HG02981 (cell line): ENCODE data around the gene ATP9B.
A peak's percentile ranks its signal among the peaks of the same experiment; 100 is the strongest.
"Not testable (repeated sequence)": the region's sequence is repeated elsewhere in the genome, so short reads cannot be mapped to it uniquely, and the experiment has no call there.

Source experiments
- ATAC-seq: cut with Tn5 transposase; IDR thresholded peaks from one replicate; pipeline ENCODE4 v1.9.1; 2021; ENCODE audit warnings: mild to moderate bottlenecking, moderate library complexity; ENCODE audit not compliant: unreplicated experiment

ATP9B gene

GRCh38 chr18:79354350-79354749, 285.2 kb downstream of the ATP9B start:
- ATAC-seq, result no peak

DNA sequence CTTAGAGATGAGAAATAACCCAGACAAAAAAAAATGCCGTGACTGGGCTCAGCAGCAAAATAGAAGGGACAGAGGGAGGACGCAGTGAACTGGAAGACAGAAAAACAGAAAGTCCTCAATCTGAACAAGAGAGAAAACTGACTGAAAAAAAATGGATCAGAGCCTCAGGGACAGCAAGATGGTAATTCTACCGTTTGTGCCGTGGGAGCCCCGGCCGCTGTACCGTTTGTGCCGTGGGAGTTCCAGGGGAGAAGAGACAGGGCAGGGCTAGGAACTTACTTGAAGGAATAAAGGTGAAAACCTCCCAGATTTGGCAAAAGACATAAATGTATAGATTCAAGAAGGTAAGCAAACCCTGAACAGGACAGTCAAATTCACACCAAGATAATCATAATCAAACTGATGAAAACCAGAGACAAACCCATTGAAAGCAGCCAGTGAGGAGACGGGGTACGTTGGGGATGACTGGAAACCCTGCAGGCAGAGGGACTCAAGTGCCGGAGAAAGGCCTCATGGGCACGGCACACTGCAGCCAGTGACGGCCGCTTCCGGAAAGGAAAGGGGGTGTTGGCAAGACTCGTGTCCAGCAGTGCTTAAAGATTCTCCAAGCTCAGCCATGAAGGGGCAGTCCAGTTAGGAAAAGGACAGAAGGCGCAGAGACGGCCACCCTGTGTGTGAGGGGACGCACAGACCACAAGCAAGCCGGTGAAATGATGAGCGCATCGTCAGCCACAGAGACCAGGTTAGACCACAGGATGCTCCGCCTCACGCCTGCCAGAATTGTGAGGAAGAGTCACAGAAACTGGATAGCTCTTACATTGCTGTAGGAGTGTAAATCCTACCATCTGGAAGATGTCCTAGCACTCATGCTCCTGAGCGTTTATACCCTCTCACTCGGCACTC, 286.5 kb downstream of the ATP9B start:
- ATAC-seq, result peak; percentile 25

- ATAC-seq, result peak; percentile 94
Measured at GRCh38 chr18:79356435-79356834, 287.2 kb downstream of the ATP9B start.

- ATAC-seq, result no peak
Measured at GRCh38 chr18:79360933-79361332, 291.7 kb downstream of the ATP9B start.

GRCh38 chr18:79361766-79362522, 292.8 kb downstream of the ATP9B start:
- no peak for ATAC-seq

DNA sequence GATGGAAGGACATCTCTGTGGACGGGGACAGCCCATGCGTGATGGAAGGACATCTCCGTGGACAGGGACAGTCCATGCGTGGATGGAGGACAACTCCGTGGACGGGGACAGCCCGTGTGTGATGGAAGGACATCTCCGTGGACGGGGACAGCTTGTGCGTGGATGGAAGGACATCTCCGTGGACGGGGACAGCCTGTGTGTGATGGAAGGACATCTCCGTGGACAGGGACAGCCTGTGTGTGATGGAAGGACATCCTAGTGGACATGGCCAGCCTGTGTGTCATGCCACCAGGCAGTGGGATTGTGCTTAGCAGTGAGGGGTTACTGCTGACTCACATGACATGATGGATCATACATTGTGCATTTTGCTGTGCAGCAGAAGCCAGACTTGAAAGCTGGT, 296.5 kb downstream of the ATP9B start:
- no peak for ATAC-seq

DNA sequence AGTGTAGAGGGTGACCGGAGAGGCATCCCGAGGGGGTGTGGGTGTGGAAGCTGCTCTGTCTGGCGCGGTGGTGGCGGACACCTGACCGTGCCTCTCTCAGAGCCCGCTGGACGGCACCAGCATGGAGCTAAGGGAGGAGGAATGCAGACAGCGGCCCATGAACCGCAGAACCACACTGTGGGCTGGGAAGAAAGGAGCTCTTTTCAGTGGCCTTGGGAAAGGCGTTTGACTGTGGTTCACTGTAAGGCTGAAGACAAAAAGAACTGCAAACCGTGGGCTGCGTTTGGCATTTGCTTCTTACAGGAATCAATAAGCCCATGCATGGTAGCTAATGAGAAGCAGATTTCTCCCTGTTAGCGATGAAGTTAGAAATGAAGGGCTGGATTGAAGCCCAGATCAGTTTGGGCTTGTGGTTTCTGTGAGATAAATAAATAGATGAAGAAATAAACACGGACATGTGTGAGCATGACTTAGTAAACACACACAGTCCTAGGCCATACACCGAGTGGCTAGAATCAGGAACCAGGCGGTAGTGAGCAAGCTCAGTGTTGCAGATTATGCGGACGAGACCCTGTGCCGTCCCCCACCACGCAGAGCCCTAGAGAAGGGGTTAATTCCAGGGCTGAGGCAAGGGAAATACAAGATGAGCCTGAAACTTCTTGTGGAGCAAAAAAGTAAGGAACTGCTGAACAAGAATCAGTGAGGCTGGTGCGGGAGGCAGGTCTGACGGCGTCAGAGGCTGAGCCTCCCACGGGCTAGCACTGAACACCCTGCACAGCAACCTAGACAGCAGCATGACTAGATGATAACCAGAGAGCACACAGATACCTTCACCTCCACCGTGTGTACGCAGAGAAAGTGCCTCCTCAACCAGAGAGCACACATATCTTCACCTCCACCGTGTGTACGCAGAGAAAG, 297.2 kb downstream of the ATP9B start:
- ATAC-seq, result no peak

GRCh38 chr18:79367480-79367879, 298.3 kb downstream of the ATP9B start:
- no peak for ATAC-seq

DNA sequence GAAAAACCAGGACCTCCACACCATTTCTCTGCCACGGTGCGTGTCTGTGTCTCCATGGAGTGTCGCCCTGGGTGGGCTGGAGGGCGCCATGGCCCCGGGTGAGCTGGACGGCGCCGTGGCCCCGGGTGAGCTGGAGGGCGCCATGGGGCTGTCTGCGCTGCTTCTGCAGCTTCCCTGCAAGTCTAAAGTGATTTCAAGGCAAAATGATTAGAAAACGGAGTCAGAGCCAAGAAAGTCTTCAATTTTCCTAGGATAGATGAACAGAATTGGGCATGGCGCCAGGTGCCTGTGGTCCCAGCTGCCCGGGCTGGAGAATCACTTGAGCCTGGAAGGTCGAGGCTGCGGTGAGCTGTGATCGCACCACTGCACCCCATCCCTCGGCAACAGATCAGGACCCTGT, 298.8 kb downstream of the ATP9B start:
- ATAC-seq, result no peak

DNA sequence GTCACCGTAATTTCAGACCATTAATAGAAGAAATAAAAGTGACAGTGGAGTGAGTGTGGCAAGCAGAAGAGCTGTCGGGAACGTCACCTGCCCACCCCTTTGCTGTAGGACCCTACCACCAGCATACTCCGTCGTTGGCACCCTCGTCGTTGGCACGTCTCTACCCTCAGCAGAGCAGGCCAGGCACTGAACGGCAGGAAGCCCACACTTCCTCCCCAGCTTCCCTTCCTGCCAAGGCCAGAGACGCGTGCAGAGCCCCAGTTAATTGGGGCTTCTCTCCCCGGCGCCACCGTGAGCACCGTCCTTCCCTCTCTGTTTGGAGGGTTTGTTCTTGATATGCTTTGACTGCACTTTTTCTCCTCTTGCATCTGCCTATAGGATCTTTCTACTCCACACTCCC, 299.5 kb downstream of the ATP9B start:
- no peak for ATAC-seq

- ATAC-seq, result no peak
Measured at GRCh38 chr18:79371561-79372121, 302.4 kb downstream of the ATP9B start.

DNA sequence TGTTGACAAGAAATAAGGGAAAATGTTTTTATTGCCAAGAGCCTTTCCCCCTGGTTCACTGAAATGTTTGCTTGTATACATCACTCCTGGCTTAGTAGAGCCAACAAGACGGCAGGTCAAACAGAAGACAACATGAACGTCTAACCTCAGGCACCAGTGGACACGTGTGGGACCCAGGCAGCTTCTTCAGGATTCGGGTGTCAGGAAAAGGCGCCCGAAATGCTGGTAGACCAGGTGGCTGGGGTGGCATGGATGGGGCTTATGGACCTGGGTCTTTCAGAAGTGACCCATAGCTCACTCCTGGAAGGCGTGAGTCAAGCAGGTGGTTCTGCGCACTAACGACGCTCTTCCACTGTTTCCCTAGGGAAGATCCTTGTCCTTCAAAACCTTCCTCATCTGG, 303.3 kb downstream of the ATP9B start:
- ATAC-seq, result no peak

DNA sequence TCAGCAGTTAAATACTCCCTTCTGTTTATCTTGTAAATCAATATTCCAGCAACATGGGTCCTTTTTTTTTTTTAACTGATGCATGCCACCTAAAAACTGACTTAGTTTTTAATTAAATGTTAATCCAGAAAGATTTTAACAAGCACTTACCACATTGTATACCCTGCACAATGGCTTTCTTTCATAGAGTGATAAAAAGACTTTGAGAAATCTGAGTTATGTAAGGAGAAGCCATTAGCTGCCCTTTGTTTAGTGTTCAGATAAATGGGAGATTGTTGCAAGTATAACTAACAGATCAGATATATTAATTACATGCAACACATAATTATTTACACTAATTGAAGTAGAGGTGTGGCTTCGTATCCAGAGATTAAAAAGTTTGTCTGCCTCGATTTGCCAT, 303.8 kb downstream of the ATP9B start:
- no peak for ATAC-seq

DNA sequence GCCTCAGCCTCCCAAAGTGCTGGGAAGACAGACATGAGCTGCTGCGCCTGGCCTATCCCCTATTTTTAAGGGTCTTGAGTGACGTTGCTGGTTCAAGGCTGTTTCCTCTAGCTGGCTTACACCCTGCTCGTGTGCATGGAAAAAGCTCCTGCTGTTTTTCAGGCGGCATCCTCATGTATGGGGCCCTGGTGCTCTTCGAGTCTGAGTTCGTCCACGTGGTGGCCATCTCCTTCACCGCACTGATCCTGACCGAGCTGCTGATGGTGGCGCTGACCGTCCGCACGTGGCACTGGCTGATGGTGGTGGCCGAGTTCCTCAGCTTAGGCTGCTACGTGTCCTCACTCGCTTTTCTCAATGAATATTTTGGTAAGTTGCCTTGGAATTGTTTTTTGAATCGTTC, 304.5 kb downstream of the ATP9B start:
- no peak for ATAC-seq

DNA sequence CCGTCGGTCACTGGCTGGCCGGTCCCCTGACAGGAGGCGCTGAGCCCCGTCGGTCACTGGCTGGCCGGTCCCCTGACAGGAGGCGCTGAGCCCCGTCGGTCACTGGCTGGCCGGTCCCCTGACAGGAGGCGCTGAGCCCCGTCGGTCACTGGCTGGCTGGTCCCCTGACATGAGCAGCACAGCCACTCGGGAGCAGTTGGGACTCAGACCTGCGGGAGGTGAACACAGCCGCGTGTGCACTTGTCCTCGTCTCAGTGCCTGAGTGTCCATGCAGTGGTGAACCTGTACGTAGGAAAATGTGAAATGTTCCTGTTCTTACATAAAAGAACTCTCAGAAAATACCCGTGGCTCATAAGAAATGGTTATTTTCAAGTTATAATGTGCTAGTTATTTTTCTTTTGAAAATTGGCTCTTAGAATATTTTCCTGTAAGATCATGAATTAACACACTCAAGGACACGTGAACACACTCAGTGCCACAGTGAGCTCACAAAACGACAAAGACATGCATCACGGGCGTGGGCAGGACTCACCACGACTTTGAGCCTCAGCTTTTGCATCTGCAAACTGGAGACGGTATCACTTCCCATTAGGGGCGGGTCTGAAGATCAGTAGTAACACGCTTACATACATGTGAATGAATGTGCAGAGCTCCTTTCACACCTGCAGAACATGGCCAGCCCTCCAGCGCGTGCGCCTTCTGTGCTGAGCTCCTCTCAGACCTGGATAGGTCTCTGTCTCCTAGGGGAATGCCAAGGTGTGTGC, 305.4 kb downstream of the ATP9B start:
- ATAC-seq, result peak; percentile 77

GRCh38 chr18:79375441-79376154, 306.4 kb downstream of the ATP9B start:
- ATAC-seq, result no peak

DNA sequence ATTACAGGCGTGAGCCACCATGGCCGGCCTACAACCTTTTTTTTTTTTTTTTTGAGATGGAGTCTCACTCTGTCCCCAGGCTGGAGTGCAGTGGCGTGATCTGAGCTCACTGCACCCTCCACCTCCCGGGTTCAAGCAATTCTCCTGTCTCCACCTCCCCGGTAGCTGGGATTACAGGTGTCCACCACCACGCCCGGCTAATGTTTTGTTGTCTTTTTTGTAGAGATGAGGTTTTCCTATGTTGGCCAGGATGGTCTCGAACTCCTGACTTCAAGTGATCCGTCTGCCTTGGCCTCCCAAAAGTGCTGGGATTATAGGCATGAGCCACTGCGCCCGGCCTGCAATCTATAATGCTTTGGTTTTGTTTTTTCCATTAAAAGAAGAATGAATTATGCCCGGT, 307.5 kb downstream of the ATP9B start:
- ATAC-seq, result not testable (repeated sequence)

GRCh38 chr18:79377187-79377891, 308.1 kb downstream of the ATP9B start:
- no peak for ATAC-seq
